ENCODE results near the gene ANKRD63. TPM values are rescaled to one million over a fixed set of nuclear protein-coding genes. Genes with fewer than 3 reads are reported as not detected.

Gene ANKRD63
- total RNA-seq, 1 donor from 2014 or later, result not detected

- intact Hi-C loops (cut with micrococcal nuclease), result no loop called here
Measured at GRCh38 chr15:40281057-40281800, 1.6 kb downstream of the ANKRD63 start.

GRCh38 chr15:40280260-40281056 lies 2.4 kb downstream of the ANKRD63 start:
- intact Hi-C loops (cut with micrococcal nuclease), result no loop called here

GRCh38 chr15:40279437-40280141 lies 3.3 kb downstream of the ANKRD63 start:
- intact Hi-C loops (cut with micrococcal nuclease), result loop anchor here (1.0 kb wide), 4 partner anchors 31 to 143 kb away; no protein-coding TSS in a partner anchor

- intact Hi-C loops (cut with micrococcal nuclease), result no loop called here
Measured at GRCh38 chr15:40278026-40278425, 4.8 kb downstream of the ANKRD63 start.

GRCh38 chr15:40277471-40277870 lies 5.4 kb downstream of the ANKRD63 start:
- intact Hi-C loops (cut with micrococcal nuclease), result loop anchor here (1.0 kb wide), 1 partner anchor 174 kb away; no protein-coding TSS in a partner anchor

GRCh38 chr15:40276927-40277326 lies 5.9 kb downstream of the ANKRD63 start:
- intact Hi-C loops (cut with micrococcal nuclease), result loop anchor here (1.0 kb wide), 1 partner anchor 174 kb away; no protein-coding TSS in a partner anchor

- intact Hi-C loops (cut with micrococcal nuclease), result no loop called here
Measured at GRCh38 chr15:40275954-40276353, 6.9 kb downstream of the ANKRD63 start.

- intact Hi-C loops (cut with micrococcal nuclease), result no loop called here
Measured at GRCh38 chr15:40275523-40275922, 7.3 kb downstream of the ANKRD63 start.

GRCh38 chr15:40274350-40275274 lies 8.3 kb downstream of the ANKRD63 start:
- intact Hi-C loops (cut with micrococcal nuclease), result loop anchor here (1.0 to 5.0 kb wide), 5 partner anchors 37 to 488 kb away; partner anchors contain the start of genes PAK6 and SRP14

GRCh38 chr15:40273428-40273827 lies 9.4 kb downstream of the ANKRD63 start:
- intact Hi-C loops (cut with micrococcal nuclease), result loop anchor here (2.0 to 5.0 kb wide), 2 partner anchors 36 to 113 kb away; partner anchors contain the start of genes BUB1B and PAK6

GRCh38 chr15:40272485-40273056 lies 10.3 kb downstream of the ANKRD63 start:
- intact Hi-C loops (cut with micrococcal nuclease), result loop anchor here (2.0 to 5.0 kb wide), 2 partner anchors 35 to 112 kb away; partner anchors contain the start of genes BUB1B and PAK6

GRCh38 chr15:40271685-40272484 lies 11.0 kb downstream of the ANKRD63 start:
- intact Hi-C loops (cut with micrococcal nuclease), result loop anchor here (2.0 to 5.0 kb wide), 2 partner anchors 35 to 111 kb away; partner anchors contain the start of genes BUB1B and PAK6

- intact Hi-C loops (cut with micrococcal nuclease), result loop anchor here (5.0 kb wide), 1 partner anchor 33 kb away; the partner anchor contains the start of gene PAK6
Measured at GRCh38 chr15:40270246-40270995, 12.4 kb downstream of the ANKRD63 start.

GRCh38 chr15:40269604-40270003 lies 13.3 kb downstream of the ANKRD63 start:
- intact Hi-C loops (cut with micrococcal nuclease), result loop anchor here (5.0 kb wide), 1 partner anchor 32 kb away; the partner anchor contains the start of gene PAK6

GRCh38 chr15:40267670-40268069 lies 15.2 kb downstream of the ANKRD63 start:
- intact Hi-C loops (cut with micrococcal nuclease), result no loop called here

GRCh38 chr15:40266828-40267304 lies 16.0 kb downstream of the ANKRD63 start:
- intact Hi-C loops (cut with micrococcal nuclease), result no loop called here

- intact Hi-C loops (cut with micrococcal nuclease), result no loop called here
Measured at GRCh38 chr15:40265875-40266274, 17.0 kb downstream of the ANKRD63 start.

- intact Hi-C loops (cut with micrococcal nuclease), result no loop called here
Measured at GRCh38 chr15:40265355-40265754, 17.5 kb downstream of the ANKRD63 start.
